ENCODE data around the gene TLL2. TPM values are rescaled to one million over a fixed set of nuclear protein-coding genes. Genes with fewer than 3 reads are reported as not detected.

TLL2 gene
- total RNA-seq, 1 donor from 2014 or later, result 0.25 TPM

DNA sequence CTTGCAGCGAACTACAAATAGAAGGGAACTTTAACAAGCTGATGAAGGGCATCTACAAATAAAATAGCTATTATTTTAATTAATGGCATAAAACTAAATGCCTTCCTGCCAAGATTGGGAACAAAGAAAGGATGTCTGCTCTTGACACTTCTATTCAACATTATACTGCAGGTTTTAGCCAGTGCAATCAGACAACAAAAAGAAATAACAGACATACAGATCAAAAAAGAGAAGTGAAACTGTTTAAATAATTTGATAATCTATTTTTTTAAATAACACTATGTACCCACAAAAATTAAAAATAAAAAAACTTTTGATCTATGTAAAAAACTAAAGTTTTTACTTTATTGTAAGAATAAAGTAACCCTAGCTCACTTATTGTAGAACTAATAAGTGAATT, 22.4 kb upstream of the TLL2 start:
- Histone ChIP-seq H3K4me3 (no peak overlapping the region), H3K36me3 (peaks cover 0 to 11% of the 10 kb centered on the region in 2 donors), H3K27me3 (no peaks in the 10 kb centered on the region), H3K4me1 (no peaks in the 10 kb centered on the region), H3K27ac (no peak overlapping the region), H3K9me3 (no peaks in the 10 kb centered on the region)
- intact Hi-C loops (cut with DNase I), result no loop called here
- DNase-seq (ENCODE audit: extremely low spot score in 2 of 2), result no peak
- TF ChIP-seq POLR2A (IDR thresholded peaks at IDR 0.05) (no peak), CTCF (IDR thresholded peaks at IDR 0.05) (no peak), POLR2AphosphoS5 (IDR thresholded peaks at IDR 0.05; ENCODE audit: insufficient read depth in 1 of 2, low read depth in 1 of 2) (no peak)

DNA sequence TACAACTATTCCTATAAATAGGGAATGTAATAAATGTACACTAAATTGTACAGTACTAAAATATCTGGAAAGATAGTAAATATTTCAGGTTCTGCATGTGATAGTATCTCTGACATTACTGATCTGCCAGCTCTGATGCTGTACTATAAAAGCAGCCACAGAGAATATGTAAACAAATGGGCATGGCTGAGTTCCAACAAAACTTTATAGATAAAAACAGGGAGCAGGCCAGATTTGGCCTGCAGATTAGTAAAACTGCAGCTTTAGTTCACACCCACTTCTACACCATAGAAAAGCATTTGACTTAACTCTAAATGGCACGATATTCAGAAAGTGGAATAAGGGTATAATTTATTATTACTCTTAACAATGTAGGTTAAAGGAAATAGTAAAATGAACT, 18.8 kb upstream of the TLL2 start:
- TF ChIP-seq POLR2AphosphoS5 (IDR thresholded peaks at IDR 0.05; ENCODE audit: insufficient read depth in 1 of 2, low read depth in 1 of 2), result no peak
- no peak for TF ChIP-seq POLR2A (IDR thresholded peaks at IDR 0.05)
- no peak for TF ChIP-seq CTCF (IDR thresholded peaks at IDR 0.05)
- DNase-seq (ENCODE audit: extremely low spot score in 2 of 2), result no peak
- H3K27ac ChIP-seq, result no peak overlapping the region
- H3K4me3 ChIP-seq, result no peak overlapping the region
- intact Hi-C loops (cut with DNase I), result no loop called here
- H3K27me3 ChIP-seq, result no peaks in the 10 kb centered on the region
- peaks cover 0 to 17% of the 10 kb centered on the region in 2 donors for H3K36me3 ChIP-seq
- H3K9me3 ChIP-seq, result no peaks in the 10 kb centered on the region
- H3K4me1 ChIP-seq, result no peaks in the 10 kb centered on the region

DNA sequence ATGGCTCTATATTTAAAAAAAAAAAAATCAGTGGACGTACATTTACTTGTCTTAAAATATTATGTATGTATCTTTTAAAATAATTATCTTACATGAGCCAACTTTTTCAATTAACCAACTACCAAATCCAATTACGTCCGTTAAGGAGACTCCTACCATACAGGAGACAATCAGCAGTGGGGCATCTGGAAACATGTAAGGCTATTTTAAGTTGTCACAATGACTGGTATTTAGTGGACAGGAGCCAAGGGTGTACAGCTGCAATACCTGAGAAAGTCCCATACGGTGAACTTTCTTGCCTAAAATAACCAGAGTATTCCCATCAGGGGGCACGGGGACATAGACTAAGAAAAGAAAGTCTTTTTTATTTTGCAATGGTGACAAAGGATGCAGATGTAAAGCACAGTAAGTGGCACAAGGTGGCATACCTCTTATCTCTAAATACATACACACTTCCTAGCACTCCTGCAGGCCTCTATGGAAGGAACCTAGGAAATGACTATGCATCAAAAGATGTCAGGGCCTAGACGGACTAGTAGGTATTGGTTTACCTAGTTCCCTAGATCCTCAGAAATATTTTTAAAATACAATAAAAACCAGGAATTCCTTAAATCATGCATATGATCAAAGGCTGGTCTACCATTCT, 16.0 kb upstream of the TLL2 start:
- no peaks in the 10 kb centered on the region for H3K9me3 ChIP-seq
- H3K27me3 ChIP-seq, result no peaks in the 10 kb centered on the region
- no peak for TF ChIP-seq CTCF (IDR thresholded peaks at IDR 0.05)
- no peak for TF ChIP-seq POLR2AphosphoS5 (IDR thresholded peaks at IDR 0.05; ENCODE audit: insufficient read depth in 1 of 2, low read depth in 1 of 2)
- no peak for TF ChIP-seq POLR2A (IDR thresholded peaks at IDR 0.05)
- no peak overlapping the region for H3K27ac ChIP-seq
- H3K4me1 ChIP-seq, result no peaks in the 10 kb centered on the region
- peaks cover 0 to 43% of the 10 kb centered on the region in 2 donors for H3K36me3 ChIP-seq
- intact Hi-C loops (cut with DNase I), result no loop called here
- no peak overlapping the region for H3K4me3 ChIP-seq
- no peak for DNase-seq (ENCODE audit: extremely low spot score in 2 of 2)

GRCh38 chr10:96524741-96525140, 11.0 kb upstream of the TLL2 start:
- Histone ChIP-seq H3K9me3 (no peaks in the 10 kb centered on the region), H3K4me3 (no peak overlapping the region), H3K27ac (no peak overlapping the region), H3K27me3 (no peaks in the 10 kb centered on the region), H3K36me3 (peaks cover 0 to 59% of the 10 kb centered on the region in 2 donors), H3K4me1 (no peaks in the 10 kb centered on the region)
- TF ChIP-seq POLR2AphosphoS5 (IDR thresholded peaks at IDR 0.05; ENCODE audit: insufficient read depth in 1 of 2, low read depth in 1 of 2), result no peak
- intact Hi-C loops (cut with DNase I), result no loop called here
- DNase-seq (ENCODE audit: extremely low spot score in 2 of 2), result no peak

DNA sequence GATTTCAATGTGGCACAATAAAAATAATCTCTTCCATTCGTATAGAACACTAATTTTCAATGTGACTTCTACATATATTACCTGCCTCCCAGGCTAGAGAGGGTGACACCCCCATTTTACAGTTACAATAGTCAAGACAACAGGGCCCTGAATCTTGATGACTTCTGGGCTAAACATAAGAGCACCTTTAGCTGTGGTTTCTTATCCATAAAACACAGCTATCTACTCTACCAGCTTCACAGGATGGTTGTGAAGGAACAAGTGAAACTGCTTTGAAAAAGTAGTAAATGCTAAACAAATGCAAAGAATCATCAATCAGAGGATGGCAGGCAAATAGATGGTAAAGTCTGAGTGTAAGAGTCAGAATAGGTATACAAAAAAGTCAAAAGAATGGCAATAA, 3.6 kb upstream of the TLL2 start:
- Histone ChIP-seq H3K36me3 (peaks cover 0 to 17% of the 10 kb centered on the region in 2 donors), H3K27me3 (no peaks in the 10 kb centered on the region), H3K27ac (no peak overlapping the region), H3K4me1 (peaks cover 22% of the 10 kb centered on the region), H3K4me3 (no peak overlapping the region), H3K9me3 (no peaks in the 10 kb centered on the region)
- DNase-seq (ENCODE audit: extremely low spot score in 2 of 2), result no peak
- TF ChIP-seq POLR2A (IDR thresholded peaks at IDR 0.05), result no peak
- no peak for TF ChIP-seq CTCF (IDR thresholded peaks at IDR 0.05)
- TF ChIP-seq POLR2AphosphoS5 (IDR thresholded peaks at IDR 0.05; ENCODE audit: insufficient read depth in 1 of 2, low read depth in 1 of 2), result no peak
- intact Hi-C loops (cut with DNase I), result no loop called here
